ENCODE data around the gene MACROD2. TPM values are rescaled to one million over a fixed set of nuclear protein-coding genes. Genes with fewer than 3 reads are reported as not detected.

MACROD2 gene
- total RNA-seq, 1 experiment from 2014 or later, result 3.7 TPM

DNA sequence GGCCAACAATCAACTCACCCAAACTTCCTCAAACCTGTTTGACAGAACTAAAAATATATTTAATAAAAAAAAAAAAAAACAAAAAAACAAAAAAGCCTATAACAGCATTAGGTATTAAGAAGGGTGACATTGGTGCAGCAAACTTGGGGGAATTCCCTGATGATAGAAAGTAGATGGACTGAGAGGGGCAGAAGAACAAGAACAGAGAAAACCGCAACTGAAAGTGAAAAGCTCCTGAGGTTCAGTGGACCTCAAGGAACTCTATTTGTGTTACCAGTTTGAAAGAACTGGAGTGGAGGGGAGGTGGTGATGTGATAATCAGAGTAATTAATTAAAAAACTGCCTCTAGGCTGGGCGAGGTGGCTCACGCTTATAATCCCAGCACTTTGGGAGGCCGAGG is 53.8 kb downstream of the MACROD2 start:
- Histone ChIP-seq H3K9me3 (ENCODE audit: control insufficient read depth in 1 of 2, insufficient read depth in 1 of 2, low read depth in 1 of 2, low read length in 2 of 2) (no peaks in the 10 kb centered on the region), H4K20me1 (ENCODE audit: insufficient read depth) (no peaks in the 10 kb centered on the region), H3K9me2 (ENCODE audit: insufficient read depth) (no peaks in the 10 kb centered on the region), H3K27ac (ENCODE audit: low read depth, low read length) (no peak overlapping the region), H3K36me3 (ENCODE audit: control insufficient read depth in 1 of 2, insufficient read depth in 2 of 2, low read length in 2 of 2) (no peaks in the 10 kb centered on the region), H3K9ac (ENCODE audit: low read length) (no peak overlapping the region), H2AFZ (ENCODE audit: low read depth, low read length, poor library complexity, severe bottlenecking) (no peak overlapping the region), H3K4me3 (replicated peaks in 1 of 2; ENCODE audit: low read depth in 1 of 2, low read length in 2 of 2) (no peak overlapping the region), H3K27me3 (ENCODE audit: insufficient read depth, low read length) (no peaks in the 10 kb centered on the region), H3K79me2 (ENCODE audit: insufficient read depth, low read length) (no peaks in the 10 kb centered on the region), H3K4me1 (ENCODE audit: control insufficient read depth in 1 of 2, insufficient read depth in 2 of 2, low read length in 2 of 2) (no peaks in the 10 kb centered on the region), H3K4me2 (ENCODE audit: low read length) (no peak overlapping the region)
- DNase-seq (ENCODE audit: low read depth, low spot score), result no peak
- ATAC-seq, result no peak
- no TSS peak for BruUV-seq (replicated peaks)
- RAD21 ChIA-PET (ENCODE audit: low non-redundant PET in 1 of 2, low total read pairs in 2 of 2, uncharacterized antibody in 2 of 2, unreplicated experiment in 2 of 2), result no interaction called here
- POLR2A ChIA-PET, result no interaction called here
- TF ChIP-seq EZH2phosphoT487 (IDR thresholded peaks at IDR 0.05; ENCODE audit: borderline replicate concordance), result no peak
- no peak for TF ChIP-seq TCF7L2 (IDR thresholded peaks at IDR 0.05; ENCODE audit: borderline replicate concordance, extremely low read depth, insufficient read depth, insufficient read length)
- CTCF ChIA-PET, result no interaction called here
- intact Hi-C loops (cut with micrococcal nuclease), result no loop called here

DNA sequence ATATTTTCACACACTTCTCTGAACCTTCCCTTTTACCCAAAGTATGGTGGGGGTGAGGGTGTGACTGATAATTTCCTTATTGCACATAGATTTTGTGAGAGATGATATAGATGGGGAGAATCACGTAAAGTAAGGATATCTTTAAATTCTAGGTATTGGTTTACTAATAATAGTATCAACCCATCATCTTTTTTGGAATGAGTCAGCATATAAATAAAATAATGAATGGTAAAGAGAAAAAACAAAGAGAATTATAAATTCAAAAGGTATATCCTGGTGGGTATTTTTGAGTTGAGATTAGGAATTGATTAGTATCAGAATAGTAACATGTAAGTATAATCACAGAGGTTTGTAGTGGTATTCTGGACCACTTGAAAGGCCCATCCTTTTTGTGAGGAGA is 56.1 kb downstream of the MACROD2 start:
- ChIA-PET POLR2A (no interaction called here), CTCF (no interaction called here)
- intact Hi-C loops (cut with micrococcal nuclease), result loop anchor here (10.0 kb wide), 1 partner anchor 937 kb away; no protein-coding TSS in a partner anchor

More for the DNA sequence above, 56.1 kb downstream of the MACROD2 start:
- H4K20me1 ChIP-seq (ENCODE audit: insufficient read depth), result no peaks in the 10 kb centered on the region
- no peak overlapping the region for H3K27ac ChIP-seq (ENCODE audit: low read depth, low read length)
- RAD21 ChIA-PET (ENCODE audit: low non-redundant PET in 1 of 2, low total read pairs in 2 of 2, uncharacterized antibody in 2 of 2, unreplicated experiment in 2 of 2), result no interaction called here
- no peak overlapping the region for H3K4me3 ChIP-seq (replicated peaks in 1 of 2; ENCODE audit: low read depth in 1 of 2, low read length in 2 of 2)
- no TSS peak for BruUV-seq (replicated peaks)
- no peak for ATAC-seq
- no peaks in the 10 kb centered on the region for H3K9me2 ChIP-seq (ENCODE audit: insufficient read depth)
- H3K4me1 ChIP-seq (ENCODE audit: control insufficient read depth in 1 of 2, insufficient read depth in 2 of 2, low read length in 2 of 2), result no peaks in the 10 kb centered on the region
- no peak overlapping the region for H3K4me2 ChIP-seq (ENCODE audit: low read length)
- H3K27me3 ChIP-seq (ENCODE audit: insufficient read depth, low read length), result no peaks in the 10 kb centered on the region
- H3K79me2 ChIP-seq (ENCODE audit: insufficient read depth, low read length), result no peaks in the 10 kb centered on the region
- H3K9ac ChIP-seq (ENCODE audit: low read length), result no peak overlapping the region
- DNase-seq (ENCODE audit: low read depth, low spot score), result no peak
- TF ChIP-seq REST (IDR thresholded peaks at IDR 0.05; ENCODE audit: low read depth), result no peak
- H3K36me3 ChIP-seq (ENCODE audit: control insufficient read depth in 1 of 2, insufficient read depth in 2 of 2, low read length in 2 of 2), result no peaks in the 10 kb centered on the region
- no peaks in the 10 kb centered on the region for H3K9me3 ChIP-seq (ENCODE audit: control insufficient read depth in 1 of 2, insufficient read depth in 1 of 2, low read depth in 1 of 2, low read length in 2 of 2)
- H2AFZ ChIP-seq (ENCODE audit: low read depth, low read length, poor library complexity, severe bottlenecking), result no peak overlapping the region

Measured in HCT116 (cell line).